ENCODE measurements around the gene KCND2. TPM values are rescaled to one million over a fixed set of nuclear protein-coding genes. Genes with fewer than 3 reads are reported as not detected.

Gene KCND2
- total and polyA plus RNA-seq, 2 of the 8 experiments (the other 6 are each of a cell fraction or from before 2014, with no cell fraction given), result 4.6 to 7.7 TPM

GRCh38 chr7:120583899-120584586, 311.1 kb downstream of the KCND2 start:
- WGBS, 2 experiments (ENCODE audit: extremely low coverage in 1 of 2, insufficient coverage in 1 of 2, insufficient read length in 1 of 2, insufficient replicate concordance in 2 of 2, low coverage in 1 of 2, low lambda C conversion rate in 2 of 2, missing lambda C conversion rate in 1 of 2), result 72% methylated on average over 4 of the region's 4 CpGs; no CpG with 5 or more reads in 1 of the 2 experiments
- no peak for FAIRE-seq
- no peak for TF ChIP-seq SIRT6 (IDR thresholded peaks at IDR 0.05; ENCODE audit: low read length)
- TF ChIP-seq E2F6 (IDR thresholded peaks at IDR 0.05), result no peak
- no peak for TF ChIP-seq BCL11A (IDR thresholded peaks at IDR 0.05; ENCODE audit: low read depth in 2 of 2, low read length in 2 of 2)
- no peak for TF ChIP-seq BACH1 (IDR thresholded peaks at IDR 0.05; ENCODE audit: low read length)
- TF ChIP-seq SIN3A (conservative IDR thresholded peaks at IDR 0.05 in 1 of 2, IDR thresholded peaks at IDR 0.05 in 1 of 2; ENCODE audit: low read depth in 1 of 2, low read length in 2 of 2), result no peak
- no peak for TF ChIP-seq CBX8 (IDR thresholded peaks at IDR 0.05; ENCODE audit: borderline replicate concordance, low read depth, low read length)
- no peak for TF ChIP-seq SP2 (IDR thresholded peaks at IDR 0.05; ENCODE audit: low read length)
- no peak for TF ChIP-seq HDAC6 (IDR thresholded peaks at IDR 0.05; ENCODE audit: low read depth, low read length)
- TF ChIP-seq SUZ12 (IDR thresholded peaks at IDR 0.05; ENCODE audit: low read length), result no peak
- no peak for TF ChIP-seq TEAD4 (IDR thresholded peaks at IDR 0.05; ENCODE audit: low read depth, low read length)
- no peak for TF ChIP-seq KDM4A (IDR thresholded peaks at IDR 0.05; ENCODE audit: low read depth, low read length, severe bottlenecking)
- TF ChIP-seq GABPA (IDR thresholded peaks at IDR 0.05; ENCODE audit: borderline replicate concordance, insufficient read depth, low read length), result no peak

More at GRCh38 chr7:120583899-120584586, 311.1 kb downstream of the KCND2 start:
- Histone ChIP-seq H3K14ac (ENCODE audit: insufficient read length) (no peak overlapping the region), H3K4me1 (replicated peaks in 1 of 4; ENCODE audit: control insufficient read depth in 3 of 4, insufficient read depth in 4 of 4, low read length in 3 of 4) (peaks cover 0 to 2% (median 0%) of the 10 kb centered on the region in 4 experiments; a peak in 2 of 7 replicates), H3K9ac (replicated peaks in 1 of 4; ENCODE audit: extremely low read depth in 1 of 4, low read depth in 3 of 4, low read length in 3 of 4) (no peak overlapping the region), H4K20me1 (replicated peaks in 1 of 2; ENCODE audit: control insufficient read depth in 1 of 2, insufficient read depth in 2 of 2, low read length in 2 of 2) (no peaks in the 10 kb centered on the region), H3K4me3 (ENCODE audit: extremely low read depth in 1 of 4, insufficient read depth in 2 of 4, low read depth in 3 of 4, low read length in 4 of 4) (no peak overlapping the region), H3K79me1 (ENCODE audit: low read depth, low read length) (no peaks in the 10 kb centered on the region), H2BK20ac (ENCODE audit: low read length) (no peak overlapping the region), H3K56ac (replicated peaks; ENCODE audit: insufficient read length, low read depth, low read length) (no peak overlapping the region), H2BK12ac (ENCODE audit: low read depth, low read length) (no peak overlapping the region), H3K27me3 (replicated peaks in 1 of 4; ENCODE audit: control insufficient read depth in 3 of 4, extremely low read depth in 1 of 4, insufficient read depth in 3 of 4, low read length in 3 of 4) (no peaks in the 10 kb centered on the region), H2AK5ac (ENCODE audit: low read depth, low read length) (no peak overlapping the region), H3K9me3 (ENCODE audit: insufficient read depth in 2 of 2, low read depth in 1 of 2, low read length in 1 of 2) (no peaks in the 10 kb centered on the region), H2BK5ac (ENCODE audit: low read depth, low read length) (no peak overlapping the region), H2BK15ac (ENCODE audit: low read length) (no peak overlapping the region), H4K8ac (ENCODE audit: extremely low read depth, insufficient read depth, low read length) (no peak overlapping the region), H3K4ac (replicated peaks; ENCODE audit: insufficient read length, low read depth, low read length) (no peak overlapping the region), H4K91ac (replicated peaks; ENCODE audit: insufficient read length, low read length) (no peak overlapping the region), H4K5ac (ENCODE audit: insufficient read length, low read depth, low read length) (no peak overlapping the region), H3K23me2 (ENCODE audit: low read depth, low read length) (no peaks in the 10 kb centered on the region; the same call in 1 of the 2 replicates), H3K79me2 (ENCODE audit: control insufficient read depth in 1 of 2, insufficient read depth in 2 of 2, low read length in 2 of 2) (no peaks in the 10 kb centered on the region), H3K4me2 (ENCODE audit: insufficient read depth in 1 of 2, low read depth in 2 of 2, low read length in 2 of 2) (no peak overlapping the region), H3K36me3 (ENCODE audit: control insufficient read depth in 2 of 4, insufficient read depth in 4 of 4, low read length in 3 of 4) (no peaks in the 10 kb centered on the region), H3K18ac (ENCODE audit: extremely low read depth, low read length) (no peak overlapping the region), H3K23ac (ENCODE audit: insufficient read length) (no peak overlapping the region), H2BK120ac (replicated peaks; ENCODE audit: low read depth, low read length) (no peak overlapping the region), H2AFZ (ENCODE audit: low read length) (no peak overlapping the region), H3K27ac (ENCODE audit: low read depth, low read length) (no peak overlapping the region)
- ChIA-PET CTCF (ENCODE audit: partially characterized antibody) (interaction anchor here (0.6 to 2.7 kb wide), 4 partner anchors 10 to 208 kb away, joined by 3 to 14 read pairs (median 3); no protein-coding TSS in a partner anchor), POLR2A (ENCODE audit: partially characterized antibody) (no interaction called here)
- no peak for DNase-seq (ENCODE audit: low read depth in 1 of 2, low spot score in 2 of 2)
